Fibroblast of lung (primary cell): ENCODE measurements around the gene HSPBP1.

ENCODE experiments used
- CTCF ChIP-seq, 2 donors: IDR thresholded peaks in 1 of 2; conservative IDR thresholded peaks in 1 of 2; 1 replicate in 1 of 2; 2 replicates in 1 of 2; pipeline ENCODE4 v1.5.1; 2011 to 2012; ENCODE audit warnings: low read length in 2 of 2, control low read depth in 1 of 2, inconsistent platforms in 1 of 2, low read depth in 1 of 2, mild to moderate bottlenecking in 1 of 2
- EZH2 ChIP-seq: IDR thresholded peaks from 2 replicates; pipeline ENCODE4 v1.5.1; 2012; ENCODE audit warnings: low read length, control low read depth, mild to moderate bottlenecking; ENCODE audit errors: missing control alignments

- TF ChIP-seq CTCF (conservative IDR thresholded peaks at IDR 0.05 in 1 of 2, IDR thresholded peaks at IDR 0.05 in 1 of 2; ENCODE audit: low read depth in 1 of 2, low read length in 2 of 2) (no peak), EZH2 (no peak)
Observed at GRCh38 chr19:55270172-55270942, 9.6 kb downstream of the HSPBP1 start.
